ENCODE results near the gene ST3GAL2.
"Not testable (repeated sequence)": the region's sequence is repeated elsewhere in the genome, so short reads cannot be mapped to it uniquely, and the experiment has no call there.

The ST3GAL2 gene

GRCh38 chr16:70418274-70418992 lies 20.5 kb downstream of the ST3GAL2 start:
- H3K9me3 ChIP-seq (ENCODE audit: control insufficient read depth, low read length): no peaks in the 10 kb centered on the region
- TF ChIP-seq, protein P1, sequence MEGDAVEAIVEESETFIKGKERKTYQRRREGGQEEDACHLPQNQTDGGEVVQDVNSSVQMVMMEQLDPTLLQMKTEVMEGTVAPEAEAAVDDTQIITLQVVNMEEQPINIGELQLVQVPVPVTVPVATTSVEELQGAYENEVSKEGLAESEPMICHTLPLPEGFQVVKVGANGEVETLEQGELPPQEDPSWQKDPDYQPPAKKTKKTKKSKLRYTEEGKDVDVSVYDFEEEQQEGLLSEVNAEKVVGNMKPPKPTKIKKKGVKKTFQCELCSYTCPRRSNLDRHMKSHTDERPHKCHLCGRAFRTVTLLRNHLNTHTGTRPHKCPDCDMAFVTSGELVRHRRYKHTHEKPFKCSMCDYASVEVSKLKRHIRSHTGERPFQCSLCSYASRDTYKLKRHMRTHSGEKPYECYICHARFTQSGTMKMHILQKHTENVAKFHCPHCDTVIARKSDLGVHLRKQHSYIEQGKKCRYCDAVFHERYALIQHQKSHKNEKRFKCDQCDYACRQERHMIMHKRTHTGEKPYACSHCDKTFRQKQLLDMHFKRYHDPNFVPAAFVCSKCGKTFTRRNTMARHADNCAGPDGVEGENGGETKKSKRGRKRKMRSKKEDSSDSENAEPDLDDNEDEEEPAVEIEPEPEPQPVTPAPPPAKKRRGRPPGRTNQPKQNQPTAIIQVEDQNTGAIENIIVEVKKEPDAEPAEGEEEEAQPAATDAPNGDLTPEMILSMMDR (IDR thresholded peaks at IDR 0.05): no peak
- no peak overlapping the region for H3K9ac ChIP-seq
- H2AFZ ChIP-seq: peak overlapping the region; percentile 24
- no peaks in the 10 kb centered on the region for H3K36me3 ChIP-seq (ENCODE audit: control insufficient read depth, insufficient read depth, low read length)
- no peak overlapping the region for H3K4me2 ChIP-seq (ENCODE audit: low read length)
- H3K27ac ChIP-seq: peak overlapping the region; percentile 43
- H3K79me2 ChIP-seq: peaks cover 79% of the 10 kb centered on the region
- H3K4me1 ChIP-seq: peaks cover 46% of the 10 kb centered on the region
- H3K27me3 ChIP-seq (ENCODE audit: control insufficient read depth, insufficient read depth, low read length): no peaks in the 10 kb centered on the region
- no peak overlapping the region for H3K4me3 ChIP-seq (ENCODE audit: low read depth, low read length)

DNA sequence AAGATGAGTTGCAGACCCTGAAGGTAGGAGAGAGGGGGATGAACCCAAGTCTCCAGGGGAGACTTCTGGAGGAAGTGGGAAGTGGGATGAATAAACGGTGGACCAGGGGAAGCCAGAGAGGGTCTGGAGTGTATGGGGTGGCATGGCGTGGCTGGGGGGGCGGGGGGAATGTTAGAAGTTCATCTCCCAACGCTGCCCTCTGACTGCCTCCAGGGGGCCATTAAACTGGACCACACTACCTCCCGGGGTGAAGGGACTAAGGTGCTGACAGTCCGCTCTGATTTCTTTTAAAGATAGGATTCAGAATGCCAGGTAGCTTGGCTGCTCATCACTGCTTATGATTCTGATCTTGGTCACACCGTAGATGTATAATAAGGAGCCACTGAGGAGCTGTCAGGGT lies 21.2 kb downstream of the ST3GAL2 start:
- H3K79me2 ChIP-seq: peaks cover 76% of the 10 kb centered on the region
- TF ChIP-seq, protein P1 (IDR thresholded peaks at IDR 0.05): no peak
- peak overlapping the region; percentile 43 for H3K27ac ChIP-seq
- H2AFZ ChIP-seq: peak overlapping the region; percentile 24
- H3K9me3 ChIP-seq (ENCODE audit: control insufficient read depth, low read length): no peaks in the 10 kb centered on the region
- H3K9ac ChIP-seq: no peak overlapping the region
- no peaks in the 10 kb centered on the region for H3K36me3 ChIP-seq (ENCODE audit: control insufficient read depth, insufficient read depth, low read length)
- no peak overlapping the region for H3K4me2 ChIP-seq (ENCODE audit: low read length)
- no peak overlapping the region for H3K4me3 ChIP-seq (ENCODE audit: low read depth, low read length)
- no peaks in the 10 kb centered on the region for H3K27me3 ChIP-seq (ENCODE audit: control insufficient read depth, insufficient read depth, low read length)
- peaks cover 46% of the 10 kb centered on the region for H3K4me1 ChIP-seq

GRCh38 chr16:70416748-70417616 lies 21.9 kb downstream of the ST3GAL2 start:
- TF ChIP-seq, protein P1 (IDR thresholded peaks at IDR 0.05): no peak
- H3K4me1 ChIP-seq: peaks cover 46% of the 10 kb centered on the region
- no peak overlapping the region for H3K9ac ChIP-seq
- H3K27ac ChIP-seq: no peak overlapping the region
- no peaks in the 10 kb centered on the region for H3K27me3 ChIP-seq (ENCODE audit: control insufficient read depth, insufficient read depth, low read length)
- H3K4me3 ChIP-seq (ENCODE audit: low read depth, low read length): no peak overlapping the region
- peaks cover 69% of the 10 kb centered on the region for H3K79me2 ChIP-seq
- H3K36me3 ChIP-seq (ENCODE audit: control insufficient read depth, insufficient read depth, low read length): no peaks in the 10 kb centered on the region
- H2AFZ ChIP-seq: no peak overlapping the region
- H3K4me2 ChIP-seq (ENCODE audit: low read length): no peak overlapping the region
- H3K9me3 ChIP-seq (ENCODE audit: control insufficient read depth, low read length): no peaks in the 10 kb centered on the region

DNA sequence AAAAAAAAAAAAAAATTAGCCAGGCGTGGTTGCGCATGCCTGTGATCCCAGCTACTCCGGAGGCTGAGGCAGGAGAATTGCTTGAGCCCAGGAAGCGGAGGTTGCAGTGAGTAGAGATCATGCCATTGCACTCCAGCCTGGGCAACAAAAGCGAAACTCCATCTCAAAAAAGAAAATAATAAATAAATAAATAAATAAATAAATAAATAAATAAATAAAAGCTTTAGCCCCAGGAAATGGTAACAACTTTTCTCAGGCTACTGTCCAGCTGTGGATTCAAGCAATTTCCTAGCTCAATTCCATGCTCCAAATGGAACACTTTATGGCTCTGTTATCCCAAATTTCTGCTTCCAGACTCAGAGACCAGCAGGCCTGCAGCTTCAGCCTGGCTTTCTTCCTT lies 25.3 kb downstream of the ST3GAL2 start:
- H3K9ac ChIP-seq; H2AFZ ChIP-seq; H3K36me3 ChIP-seq (ENCODE audit: control insufficient read depth, insufficient read depth, low read length); H3K4me2 ChIP-seq (ENCODE audit: low read length); H3K4me3 ChIP-seq (ENCODE audit: low read depth, low read length); H3K27ac ChIP-seq; H3K27me3 ChIP-seq (ENCODE audit: control insufficient read depth, insufficient read depth, low read length); H3K9me3 ChIP-seq (ENCODE audit: control insufficient read depth, low read length): not testable (repeated sequence)
- Histone ChIP-seq H3K79me2 (peaks cover 47% of the 10 kb centered on the region), H3K4me1 (peaks cover 15% of the 10 kb centered on the region)

DNA sequence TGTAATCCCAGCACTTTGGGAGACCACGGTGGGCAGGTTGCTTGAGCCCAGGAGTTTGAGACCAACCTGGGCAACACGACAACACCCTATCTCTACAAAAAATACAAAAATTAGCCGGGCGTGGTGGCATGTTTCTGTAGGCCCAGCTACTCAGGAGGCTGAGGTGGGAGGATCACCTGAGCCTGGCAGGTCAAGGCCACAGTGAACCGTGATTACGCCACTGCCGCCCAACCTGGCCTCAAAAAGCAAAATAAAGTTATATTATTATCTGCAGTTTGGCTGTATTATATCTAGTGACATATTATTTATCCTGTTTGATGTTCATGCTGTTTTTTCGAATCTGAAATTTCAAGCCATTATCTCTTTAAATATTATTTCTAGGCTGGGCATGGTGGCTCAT lies 26.5 kb downstream of the ST3GAL2 start:
- no peak overlapping the region for H3K9ac ChIP-seq
- H3K27ac ChIP-seq: no peak overlapping the region

More for the DNA sequence above, 26.5 kb downstream of the ST3GAL2 start:
- Histone ChIP-seq H3K4me3 (ENCODE audit: low read depth, low read length) (no peak overlapping the region), H3K4me1 (peaks cover 3% of the 10 kb centered on the region), H3K36me3 (ENCODE audit: control insufficient read depth, insufficient read depth, low read length) (no peaks in the 10 kb centered on the region), H2AFZ (no peak overlapping the region), H3K4me2 (ENCODE audit: low read length) (no peak overlapping the region), H3K9me3 (ENCODE audit: control insufficient read depth, low read length) (no peaks in the 10 kb centered on the region), H3K79me2 (peaks cover 48% of the 10 kb centered on the region), H3K27me3 (ENCODE audit: control insufficient read depth, insufficient read depth, low read length) (no peaks in the 10 kb centered on the region)
- TF ChIP-seq, protein P1 (IDR thresholded peaks at IDR 0.05): no peak

Data from parathyroid adenoma (tissue), 2 donors.